Liver (tissue), 9 donors: Measurements from ENCODE around the gene PPP1R2. TPM values are rescaled to one million over a fixed set of nuclear protein-coding genes. Genes with fewer than 3 reads are reported as not detected.

Source experiments
- DNase-seq: peaks from one replicate; pipeline ENCODE4 v3.0.0-alpha.2; 2017; ENCODE audit warnings: low spot score
- H3K27ac ChIP-seq, 2 donors: one replicate each; pipeline ENCODE4 v1.7.0; 2013; ENCODE audit warnings: inconsistent platforms in 2 of 2, low read length in 2 of 2, control low read depth in 1 of 2, low read depth in 1 of 2, mild to moderate bottlenecking in 1 of 2
- H3K27me3 ChIP-seq, 4 donors: one replicate each; pipeline versions ENCODE4 v1.6.1 to v1.7.0; 2013; ENCODE audit warnings: low read length in 3 of 4, inconsistent platforms in 1 of 4, mild to moderate bottlenecking in 1 of 4, moderate library complexity in 1 of 4; ENCODE audit not compliant: control insufficient read depth in 4 of 4, insufficient read depth in 4 of 4
- H3K36me3 ChIP-seq, 4 donors: one replicate each; pipeline versions ENCODE4 v1.6.1 to v1.7.0; 2013; ENCODE audit warnings: low read length in 3 of 4, mild to moderate bottlenecking in 3 of 4, low read depth in 1 of 4, moderate library complexity in 1 of 4; ENCODE audit not compliant: control insufficient read depth in 4 of 4, insufficient read depth in 3 of 4
- H3K4me1 ChIP-seq, 4 donors: one replicate each; pipeline versions ENCODE4 v1.6.1 to v1.7.0; 2013; ENCODE audit warnings: low read length in 3 of 4, mild to moderate bottlenecking in 3 of 4, moderate library complexity in 1 of 4; ENCODE audit not compliant: control insufficient read depth in 4 of 4, insufficient read depth in 4 of 4
- H3K4me3 ChIP-seq, 3 donors: one replicate each; pipeline versions ENCODE4 v1.6.1 to v1.7.0; 2013; ENCODE audit warnings: low read length in 3 of 3, control low read depth in 1 of 3, low read depth in 1 of 3, mild to moderate bottlenecking in 1 of 3
- H3K9ac ChIP-seq, 2 donors: one replicate each; pipeline ENCODE4 v1.7.0; 2013; ENCODE audit warnings: low read length in 2 of 2, mild to moderate bottlenecking in 2 of 2, moderate library complexity in 2 of 2, control low read depth in 1 of 2, low read depth in 1 of 2
- H3K9me3 ChIP-seq, 4 donors: one replicate each; pipeline versions ENCODE4 v1.6.1 to v1.7.0; 2013; ENCODE audit warnings: low read length in 3 of 4; ENCODE audit not compliant: control insufficient read depth in 4 of 4
- ATF3 ChIP-seq: IDR thresholded peaks from 2 replicates; pipeline ENCODE4 v1.6.1; 2016; ENCODE audit warnings: antibody characterized with exemption
- CTCF ChIP-seq: fragments of 150-350 bp; IDR thresholded peaks from 2 replicates; pipeline ENCODE4 v1.5.1; 2017; ENCODE audit warnings: improper control_type of control experiment, low read depth, low read length; ENCODE audit not compliant: missing input control
- EGR1 ChIP-seq, 2 donors: IDR thresholded peaks; 2 replicates each; pipeline ENCODE4 v1.6.1; 2016 to 2018; ENCODE audit warnings: antibody characterized with exemption in 2 of 2, low read depth in 2 of 2
- FOXA1 ChIP-seq: IDR thresholded peaks from 2 replicates; pipeline ENCODE4 v1.6.1; 2016; ENCODE audit warnings: antibody characterized with exemption
- FOXA2 ChIP-seq: IDR thresholded peaks from 2 replicates; pipeline ENCODE4 v1.6.1; 2016; ENCODE audit warnings: antibody characterized with exemption
- GABPA ChIP-seq, 2 donors: IDR thresholded peaks in 1 of 2; conservative IDR thresholded peaks in 1 of 2; 2 replicates each; pipeline ENCODE4 v1.6.1; 2016; ENCODE audit warnings: antibody characterized with exemption in 2 of 2, mild to moderate bottlenecking in 1 of 2, moderate library complexity in 1 of 2
- HNF4A ChIP-seq, 2 donors: conservative IDR thresholded peaks; 2 replicates each; pipeline ENCODE4 v1.6.1; 2016; ENCODE audit warnings: antibody characterized with exemption in 2 of 2, mild to moderate bottlenecking in 2 of 2
- HNF4G ChIP-seq: IDR thresholded peaks from 2 replicates; pipeline ENCODE4 v1.6.1; 2016; ENCODE audit warnings: antibody characterized with exemption
- JUND ChIP-seq, 2 donors: IDR thresholded peaks; 2 replicates each; pipeline ENCODE4 v1.6.1; 2016; ENCODE audit warnings: antibody characterized with exemption in 2 of 2
- MAX ChIP-seq: IDR thresholded peaks from 2 replicates; pipeline ENCODE4 v1.6.1; 2016; ENCODE audit warnings: antibody characterized with exemption
- NR2F2 ChIP-seq: IDR thresholded peaks from 2 replicates; pipeline ENCODE4 v1.6.1; 2016; ENCODE audit warnings: antibody characterized with exemption
- RAD21 ChIP-seq, 2 donors: IDR thresholded peaks; 2 replicates each; pipeline ENCODE4 v1.6.1; 2016; ENCODE audit warnings: antibody characterized with exemption in 2 of 2, mild to moderate bottlenecking in 2 of 2
- REST ChIP-seq: IDR thresholded peaks from 2 replicates; pipeline ENCODE4 v1.6.1; 2016; ENCODE audit warnings: antibody characterized with exemption, mild to moderate bottlenecking
- RXRA ChIP-seq, 2 donors: IDR thresholded peaks; 2 replicates each; pipeline ENCODE4 v1.6.1; 2017 to 2018; ENCODE audit warnings: antibody characterized with exemption in 2 of 2, mild to moderate bottlenecking in 1 of 2
- SP1 ChIP-seq: IDR thresholded peaks from 2 replicates; pipeline ENCODE4 v1.6.1; 2018; ENCODE audit warnings: antibody characterized with exemption, mild to moderate bottlenecking
- TAF1 ChIP-seq: conservative IDR thresholded peaks from 2 replicates; pipeline ENCODE4 v1.6.1; 2016; ENCODE audit warnings: antibody characterized with exemption, mild to moderate bottlenecking
- YY1 ChIP-seq: IDR thresholded peaks from 2 replicates; pipeline ENCODE4 v1.6.1; 2016; ENCODE audit warnings: antibody characterized with exemption, mild to moderate bottlenecking
- ZBTB33 ChIP-seq: IDR thresholded peaks from 2 replicates; pipeline ENCODE4 v1.6.1; 2016; ENCODE audit warnings: antibody characterized with exemption
- WGBS: extraction: QIAGEN DNeasy Blood & Tissue Kit; methylation state at CpG from one replicate; pipeline ENCODE4 v1.1.7; 2013; 5-methylcytosine and 5-hydroxymethylcytosine counted together
- polyA plus RNA-seq, 2 donors: library from polyadenylated mRNA; stranded (reverse) in 1 of 2; unstranded in 1 of 2; fragments of 200-250 nt in 1 of 2; fragments of >200 nt in 1 of 2; fragmentation: Nextera tagmentation in 1 of 2; extraction: Ambion mirVana in 1 of 2; gene quantifications; one replicate each; pipeline versions ENCODE4 v1.2.1 to v1.2.3, GENCODE V29; 2013 to 2015
- total RNA-seq, 2 donors: library from RNA; depleted of rRNA; stranded (reverse); fragments of >200 nt; gene quantifications; one replicate each; pipeline ENCODE4 v1.2.3, GENCODE V29; 2014
- donor health status: healthy.
- donor health status: healthy.
- donor health status: healthy.
- donor health status: healthy.
- donor health status: healthy.

The PPP1R2 gene
- total and polyA plus RNA-seq, 4 donors, result 9.3 to 21.4 (median 16.0) TPM

- Histone ChIP-seq H3K4me3 (no peak overlapping the region), H3K27me3 (no peaks in the 10 kb centered on the region), H3K36me3 (no peaks in the 10 kb centered on the region), H3K9me3 (no peaks in the 10 kb centered on the region), H3K4me1 (no peaks in the 10 kb centered on the region), H3K9ac (no peak overlapping the region), H3K27ac (no peak overlapping the region)
- TF ChIP-seq RXRA (IDR thresholded peaks at IDR 0.05) (no peak), SP1 (no peak), HNF4A (conservative IDR thresholded peaks at IDR 0.05) (no peak), CTCF (no peak), TAF1 (no peak), JUND (IDR thresholded peaks at IDR 0.05) (no peak), YY1 (no peak), ATF3 (no peak), ZBTB33 (no peak), FOXA1 (no peak), GABPA (IDR thresholded peaks at IDR 0.05 in 1 of 2, conservative IDR thresholded peaks at IDR 0.05 in 1 of 2) (no peak), REST (no peak), EGR1 (IDR thresholded peaks at IDR 0.05; ENCODE audit: low read depth in 2 of 2) (no peak), HNF4G (no peak), MAX (no peak), RAD21 (IDR thresholded peaks at IDR 0.05) (no peak), FOXA2 (no peak), NR2F2 (no peak)
- no peak for DNase-seq
- 83% methylated on average over 6 of the region's 6 CpGs for WGBS
These were observed 28.2 kb upstream of the PPP1R2 start for GRCh38 chr3:195571361-195571760.
